Measurements from ENCODE around the gene PRSS12.

GRCh38 chr4:118249890-118250289 lies 102.9 kb downstream of the PRSS12 start:
- TF ChIP-seq CTCF (IDR thresholded peaks at IDR 0.05; ENCODE audit: poor library complexity) (no peak), EZH2 (IDR thresholded peaks at IDR 0.05; ENCODE audit: borderline replicate concordance) (no peak), EZH2phosphoT487 (IDR thresholded peaks at IDR 0.05; ENCODE audit: low read depth, severe bottlenecking, unreplicated experiment) (no peak)
